Activated CD4-positive, alpha-beta T cell treated with anti-CD3 and anti-CD28 coated beads, Interleukin-2, Interleukin-6, amounts not matched to agents 100 ng/mL and 50 ng/mL, durations not matched to agents 16 hours and 8 hours (primary cell): ENCODE results near the gene CFAP157.

Experiments used
- DNase-seq: peaks from one replicate; pipeline ENCODE4 v3.0.0-alpha.2; 2020

The CFAP157 gene

GRCh38 chr9:127765418-127765817 lies 58.6 kb downstream of the CFAP157 start:
- no peak for DNase-seq
